BJ (cell line): ENCODE data around the gene COX5B. TPM values are rescaled to one million over a fixed set of nuclear protein-coding genes. Genes with fewer than 3 reads are reported as not detected.

Experiments used
- CTCF ChIA-PET: fragments of 350-600 bp; formaldehyde crosslinking; extraction: SDS; loops from one replicate; lab custom pipeline; 2021; ENCODE audit warnings: antibody characterized with exemption, inconsistent platforms; lab: Yijun Ruan, JAX
- POLR2A ChIA-PET: fragments of 300-600 bp; sonication (Branson Sonifier 250); formaldehyde crosslinking; extraction: SDS; loops from one replicate; lab custom pipeline; 2021; ENCODE audit warnings: antibody characterized with exemption; lab: Charles Lee
- DNase-seq: peaks from one replicate; pipeline ENCODE4 v3.0.0-alpha.2; 2011; ENCODE audit warnings: low read depth
- H3K27me3 ChIP-seq: 2 replicates; pipeline ENCODE4 v1.6.0; 2011; ENCODE audit warnings: low read length; ENCODE audit not compliant: control insufficient read depth, insufficient read depth
- H3K36me3 ChIP-seq: 2 replicates; pipeline ENCODE4 v1.5.1; 2011; ENCODE audit warnings: low read length; ENCODE audit not compliant: control insufficient read depth, insufficient read depth
- H3K4me3 ChIP-seq: 2 replicates; pipeline ENCODE4 v1.5.1; 2011; ENCODE audit warnings: low read depth, mild to moderate bottlenecking, control low read depth, low read length
- CTCF ChIP-seq: IDR thresholded peaks from 2 replicates; pipeline ENCODE4 v1.5.1; 2011; ENCODE audit warnings: low read depth, mild to moderate bottlenecking, control low read depth, inconsistent platforms, low read length, moderate library complexity; ENCODE audit not compliant: insufficient read depth
- polyA plus RNA-seq: library from polyadenylated mRNA; depleted of rRNA; stranded (reverse); fragments of >200 nt; gene quantifications from 2 replicates; pipeline ENCODE4 v1.2.3, GENCODE V29; 2011

COX5B gene
- polyA plus RNA-seq, 1 experiment, result 358 TPM

GRCh38 chr2:97673182-97673914 lies 27.5 kb downstream of the COX5B start:
- Histone ChIP-seq H3K36me3 (no peaks in the 10 kb centered on the region), H3K4me3 (no peak overlapping the region), H3K27me3 (no peaks in the 10 kb centered on the region)
- no peak for DNase-seq
- no peak for TF ChIP-seq CTCF
- ChIA-PET POLR2A (no interaction called here), CTCF (interaction anchor here (1.3 to 2.5 kb wide), 3 partner anchors 9 to 24 kb away, joined by 5 to 19 read pairs (median 8); partner anchors contain the start of gene ACTR1B)

- CTCF ChIA-PET, result interaction anchor here (1.5 to 2.5 kb wide), 2 partner anchors 9 to 23 kb away, joined by 8 to 19 read pairs; partner anchors contain the start of gene ACTR1B
Observed at GRCh38 chr2:97673915-97674283, 28.0 kb downstream of the COX5B start.

GRCh38 chr2:97675430-97676113 lies 29.7 kb downstream of the COX5B start:
- no peak for DNase-seq
- Histone ChIP-seq H3K27me3 (no peaks in the 10 kb centered on the region), H3K4me3 (no peak overlapping the region), H3K36me3 (no peaks in the 10 kb centered on the region)
- ChIA-PET CTCF (interaction anchor here (1.0 to 2.4 kb wide), 4 partner anchors 11 to 85 kb away, joined by 3 to 8 read pairs (median 5); partner anchors contain the start of gene ACTR1B), POLR2A (no interaction called here)
- TF ChIP-seq CTCF, result no peak

More at GRCh38 chr2:97673915-97674283, 28.0 kb downstream of the COX5B start:
- Histone ChIP-seq H3K4me3 (no peak overlapping the region), H3K36me3 (no peaks in the 10 kb centered on the region), H3K27me3 (no peaks in the 10 kb centered on the region)
- DNase-seq, result no peak
- POLR2A ChIA-PET, result no interaction called here
- no peak for TF ChIP-seq CTCF

- Histone ChIP-seq H3K36me3 (no peaks in the 10 kb centered on the region), H3K4me3 (no peak overlapping the region), H3K27me3 (no peaks in the 10 kb centered on the region)
- POLR2A ChIA-PET, result no interaction called here
- no peak for DNase-seq
- TF ChIP-seq CTCF, result no peak
- CTCF ChIA-PET, result interaction anchor here (0.6 to 2.4 kb wide), 6 partner anchors 12 to 1067 kb away, joined by 3 to 8 read pairs (median 3); partner anchors contain the start of gene ACTR1B
Observed at GRCh38 chr2:97676620-97677019, 30.8 kb downstream of the COX5B start.

- no peak for DNase-seq
- Histone ChIP-seq H3K36me3 (no peaks in the 10 kb centered on the region), H3K27me3 (no peaks in the 10 kb centered on the region), H3K4me3 (no peak overlapping the region)
- POLR2A ChIA-PET, result no interaction called here
- CTCF ChIA-PET, result interaction anchor here (0.6 kb wide), 1 partner anchor 87 kb away, joined by 3 read pairs; no protein-coding TSS in a partner anchor
- no peak for TF ChIP-seq CTCF
Observed at GRCh38 chr2:97677480-97677879, 31.6 kb downstream of the COX5B start.
